ENCODE data around the gene ZPR1. TPM values are rescaled to one million over a fixed set of nuclear protein-coding genes. Genes with fewer than 3 reads are reported as not detected.

Gene ZPR1
- total RNA-seq, 1 experiment from 2014 or later: 139 TPM

DNA sequence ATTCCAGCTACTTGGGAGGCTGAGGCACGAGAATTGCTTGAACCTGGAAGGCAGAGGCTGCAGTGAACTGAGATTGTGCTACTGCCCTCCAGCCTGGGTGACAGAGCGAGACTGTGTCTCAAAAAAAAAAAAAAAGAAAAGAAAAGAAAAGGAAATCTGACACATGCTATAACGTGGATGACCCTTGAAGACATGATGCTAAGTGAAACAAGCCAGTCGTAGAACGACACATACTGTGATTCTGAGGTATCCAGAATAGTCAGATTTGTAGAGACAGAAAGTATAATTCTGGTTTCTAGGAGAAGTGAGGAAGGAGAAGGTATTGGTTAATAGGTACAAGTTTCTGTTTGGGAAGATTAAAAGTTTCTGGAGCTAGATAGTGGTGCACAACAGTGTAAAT lies 10.5 kb upstream of the ZPR1 start:
- Histone ChIP-seq H3K27ac (ENCODE audit: low read length) (no peak overlapping the region), H3K4me1 (ENCODE audit: control insufficient read depth, insufficient read depth, low read length) (no peaks in the 10 kb centered on the region), H3K9me3 (ENCODE audit: control insufficient read depth, insufficient read depth, low read depth, low read length) (no peaks in the 10 kb centered on the region), H3K4me3 (ENCODE audit: low read depth in 2 of 2, low read length in 2 of 2) (no peak overlapping the region), H3K36me3 (ENCODE audit: control insufficient read depth, insufficient read depth, low read length) (no peaks in the 10 kb centered on the region), H3K27me3 (ENCODE audit: control insufficient read depth, insufficient read depth, low read length) (no peaks in the 10 kb centered on the region; the same call in 1 of the 2 replicates)
- POLR2A ChIA-PET: no interaction called here
- in situ Hi-C loops (cut with HindIII; ENCODE audit: low pct_unique_long_range_greater_than_20kb, low sequenced_read_pairs): no loop called here
- BruUV-seq (replicated peaks): no TSS peak
- ATAC-seq (no peak), DNase-seq (ENCODE audit: low read depth, low spot score) (no peak)
- CTCF ChIA-PET: no interaction called here
- TF ChIP-seq, protein P1, sequence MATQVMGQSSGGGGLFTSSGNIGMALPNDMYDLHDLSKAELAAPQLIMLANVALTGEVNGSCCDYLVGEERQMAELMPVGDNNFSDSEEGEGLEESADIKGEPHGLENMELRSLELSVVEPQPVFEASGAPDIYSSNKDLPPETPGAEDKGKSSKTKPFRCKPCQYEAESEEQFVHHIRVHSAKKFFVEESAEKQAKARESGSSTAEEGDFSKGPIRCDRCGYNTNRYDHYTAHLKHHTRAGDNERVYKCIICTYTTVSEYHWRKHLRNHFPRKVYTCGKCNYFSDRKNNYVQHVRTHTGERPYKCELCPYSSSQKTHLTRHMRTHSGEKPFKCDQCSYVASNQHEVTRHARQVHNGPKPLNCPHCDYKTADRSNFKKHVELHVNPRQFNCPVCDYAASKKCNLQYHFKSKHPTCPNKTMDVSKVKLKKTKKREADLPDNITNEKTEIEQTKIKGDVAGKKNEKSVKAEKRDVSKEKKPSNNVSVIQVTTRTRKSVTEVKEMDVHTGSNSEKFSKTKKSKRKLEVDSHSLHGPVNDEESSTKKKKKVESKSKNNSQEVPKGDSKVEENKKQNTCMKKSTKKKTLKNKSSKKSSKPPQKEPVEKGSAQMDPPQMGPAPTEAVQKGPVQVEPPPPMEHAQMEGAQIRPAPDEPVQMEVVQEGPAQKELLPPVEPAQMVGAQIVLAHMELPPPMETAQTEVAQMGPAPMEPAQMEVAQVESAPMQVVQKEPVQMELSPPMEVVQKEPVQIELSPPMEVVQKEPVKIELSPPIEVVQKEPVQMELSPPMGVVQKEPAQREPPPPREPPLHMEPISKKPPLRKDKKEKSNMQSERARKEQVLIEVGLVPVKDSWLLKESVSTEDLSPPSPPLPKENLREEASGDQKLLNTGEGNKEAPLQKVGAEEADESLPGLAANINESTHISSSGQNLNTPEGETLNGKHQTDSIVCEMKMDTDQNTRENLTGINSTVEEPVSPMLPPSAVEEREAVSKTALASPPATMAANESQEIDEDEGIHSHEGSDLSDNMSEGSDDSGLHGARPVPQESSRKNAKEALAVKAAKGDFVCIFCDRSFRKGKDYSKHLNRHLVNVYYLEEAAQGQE (IDR thresholded peaks at IDR 0.05; ENCODE audit: insufficient read depth in 1 of 2, low read depth in 2 of 2, low read length in 1 of 2): no peak
- TF ChIP-seq, protein P2, sequence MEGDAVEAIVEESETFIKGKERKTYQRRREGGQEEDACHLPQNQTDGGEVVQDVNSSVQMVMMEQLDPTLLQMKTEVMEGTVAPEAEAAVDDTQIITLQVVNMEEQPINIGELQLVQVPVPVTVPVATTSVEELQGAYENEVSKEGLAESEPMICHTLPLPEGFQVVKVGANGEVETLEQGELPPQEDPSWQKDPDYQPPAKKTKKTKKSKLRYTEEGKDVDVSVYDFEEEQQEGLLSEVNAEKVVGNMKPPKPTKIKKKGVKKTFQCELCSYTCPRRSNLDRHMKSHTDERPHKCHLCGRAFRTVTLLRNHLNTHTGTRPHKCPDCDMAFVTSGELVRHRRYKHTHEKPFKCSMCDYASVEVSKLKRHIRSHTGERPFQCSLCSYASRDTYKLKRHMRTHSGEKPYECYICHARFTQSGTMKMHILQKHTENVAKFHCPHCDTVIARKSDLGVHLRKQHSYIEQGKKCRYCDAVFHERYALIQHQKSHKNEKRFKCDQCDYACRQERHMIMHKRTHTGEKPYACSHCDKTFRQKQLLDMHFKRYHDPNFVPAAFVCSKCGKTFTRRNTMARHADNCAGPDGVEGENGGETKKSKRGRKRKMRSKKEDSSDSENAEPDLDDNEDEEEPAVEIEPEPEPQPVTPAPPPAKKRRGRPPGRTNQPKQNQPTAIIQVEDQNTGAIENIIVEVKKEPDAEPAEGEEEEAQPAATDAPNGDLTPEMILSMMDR (IDR thresholded peaks at IDR 0.05): no peak
- TF ChIP-seq POLR2AphosphoS5 (IDR thresholded peaks at IDR 0.05; ENCODE audit: low read depth, low read length): no peak
- TF ChIP-seq SIN3A (IDR thresholded peaks at IDR 0.05; ENCODE audit: borderline replicate concordance, insufficient read depth, low read depth, low read length): no peak
- TF ChIP-seq TCF7L2 (IDR thresholded peaks at IDR 0.05; ENCODE audit: low read depth, low read length): no peak
- intact Hi-C loops (cut with micrococcal nuclease; ENCODE audit: unreplicated experiment): no loop called here

DNA sequence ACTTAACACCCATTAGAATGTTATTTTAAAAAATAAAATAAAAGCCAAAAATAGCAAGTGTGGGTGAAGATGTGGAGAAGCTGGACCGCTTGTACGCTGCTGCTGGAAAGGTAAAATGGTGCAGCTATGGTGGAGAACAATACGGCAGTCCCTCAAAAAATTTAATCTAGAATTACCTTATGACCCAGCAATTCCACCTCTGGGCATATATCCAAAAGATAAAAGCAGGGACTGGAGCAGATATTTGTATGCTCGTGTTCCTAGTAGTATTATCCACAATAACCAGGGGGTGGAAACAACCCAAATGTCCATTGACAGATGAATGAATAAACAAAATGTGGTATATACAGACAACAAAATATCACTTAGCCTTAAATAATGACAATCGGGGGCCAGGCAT lies 10.0 kb upstream of the ZPR1 start:
- POLR2A ChIA-PET: no interaction called here
- in situ Hi-C loops (cut with HindIII; ENCODE audit: low pct_unique_long_range_greater_than_20kb, low sequenced_read_pairs) (no loop called here), intact Hi-C loops (cut with micrococcal nuclease; ENCODE audit: unreplicated experiment) (no loop called here)
- no peak for DNase-seq (ENCODE audit: low read depth, low spot score)
- H3K9me3 ChIP-seq (ENCODE audit: control insufficient read depth, insufficient read depth, low read depth, low read length): no peaks in the 10 kb centered on the region
- TF ChIP-seq TCF7L2 (IDR thresholded peaks at IDR 0.05; ENCODE audit: low read depth, low read length): no peak
- TF ChIP-seq, protein P1 (IDR thresholded peaks at IDR 0.05; ENCODE audit: insufficient read depth in 1 of 2, low read depth in 2 of 2, low read length in 1 of 2): no peak
- no peak for TF ChIP-seq POLR2AphosphoS5 (IDR thresholded peaks at IDR 0.05; ENCODE audit: low read depth, low read length)
- no peak for TF ChIP-seq SIN3A (IDR thresholded peaks at IDR 0.05; ENCODE audit: borderline replicate concordance, insufficient read depth, low read depth, low read length)
- TF ChIP-seq, protein P2 (IDR thresholded peaks at IDR 0.05): no peak
- H3K4me1 ChIP-seq (ENCODE audit: control insufficient read depth, insufficient read depth, low read length): no peaks in the 10 kb centered on the region
- no peak for ATAC-seq
- no peak overlapping the region for H3K4me3 ChIP-seq (ENCODE audit: low read depth in 2 of 2, low read length in 2 of 2)
- H3K27ac ChIP-seq (ENCODE audit: low read length): no peak overlapping the region
- H3K36me3 ChIP-seq (ENCODE audit: control insufficient read depth, insufficient read depth, low read length): no peaks in the 10 kb centered on the region
- no TSS peak for BruUV-seq (replicated peaks)
- CTCF ChIA-PET: no interaction called here
- no peaks in the 10 kb centered on the region; the same call in 1 of the 2 replicates for H3K27me3 ChIP-seq (ENCODE audit: control insufficient read depth, insufficient read depth, low read length)

Measured in Panc1 (cell line).